ENCODE data around the gene RTN1. TPM values are rescaled to one million over a fixed set of nuclear protein-coding genes. Genes with fewer than 3 reads are reported as not detected.

RTN1 gene
- total RNA-seq, 1 experiment from 2014 or later, result 1.1 TPM

- TF ChIP-seq, protein P1, sequence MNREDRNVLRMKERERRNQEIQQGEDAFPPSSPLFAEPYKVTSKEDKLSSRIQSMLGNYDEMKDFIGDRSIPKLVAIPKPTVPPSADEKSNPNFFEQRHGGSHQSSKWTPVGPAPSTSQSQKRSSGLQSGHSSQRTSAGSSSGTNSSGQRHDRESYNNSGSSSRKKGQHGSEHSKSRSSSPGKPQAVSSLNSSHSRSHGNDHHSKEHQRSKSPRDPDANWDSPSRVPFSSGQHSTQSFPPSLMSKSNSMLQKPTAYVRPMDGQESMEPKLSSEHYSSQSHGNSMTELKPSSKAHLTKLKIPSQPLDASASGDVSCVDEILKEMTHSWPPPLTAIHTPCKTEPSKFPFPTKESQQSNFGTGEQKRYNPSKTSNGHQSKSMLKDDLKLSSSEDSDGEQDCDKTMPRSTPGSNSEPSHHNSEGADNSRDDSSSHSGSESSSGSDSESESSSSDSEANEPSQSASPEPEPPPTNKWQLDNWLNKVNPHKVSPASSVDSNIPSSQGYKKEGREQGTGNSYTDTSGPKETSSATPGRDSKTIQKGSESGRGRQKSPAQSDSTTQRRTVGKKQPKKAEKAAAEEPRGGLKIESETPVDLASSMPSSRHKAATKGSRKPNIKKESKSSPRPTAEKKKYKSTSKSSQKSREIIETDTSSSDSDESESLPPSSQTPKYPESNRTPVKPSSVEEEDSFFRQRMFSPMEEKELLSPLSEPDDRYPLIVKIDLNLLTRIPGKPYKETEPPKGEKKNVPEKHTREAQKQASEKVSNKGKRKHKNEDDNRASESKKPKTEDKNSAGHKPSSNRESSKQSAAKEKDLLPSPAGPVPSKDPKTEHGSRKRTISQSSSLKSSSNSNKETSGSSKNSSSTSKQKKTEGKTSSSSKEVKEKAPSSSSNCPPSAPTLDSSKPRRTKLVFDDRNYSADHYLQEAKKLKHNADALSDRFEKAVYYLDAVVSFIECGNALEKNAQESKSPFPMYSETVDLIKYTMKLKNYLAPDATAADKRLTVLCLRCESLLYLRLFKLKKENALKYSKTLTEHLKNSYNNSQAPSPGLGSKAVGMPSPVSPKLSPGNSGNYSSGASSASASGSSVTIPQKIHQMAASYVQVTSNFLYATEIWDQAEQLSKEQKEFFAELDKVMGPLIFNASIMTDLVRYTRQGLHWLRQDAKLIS (CRISPR knock-in tag; IDR thresholded peaks at IDR 0.05; ENCODE audit: borderline replicate concordance), result no peak
- no peak for TF ChIP-seq ZNF232 (CRISPR knock-in tag; IDR thresholded peaks at IDR 0.05)
- TF ChIP-seq CREM (CRISPR knock-in tag; IDR thresholded peaks at IDR 0.05), result no peak
- no peak for TF ChIP-seq PRRX2 (CRISPR knock-in tag; IDR thresholded peaks at IDR 0.05)
- TF ChIP-seq, protein P2, sequence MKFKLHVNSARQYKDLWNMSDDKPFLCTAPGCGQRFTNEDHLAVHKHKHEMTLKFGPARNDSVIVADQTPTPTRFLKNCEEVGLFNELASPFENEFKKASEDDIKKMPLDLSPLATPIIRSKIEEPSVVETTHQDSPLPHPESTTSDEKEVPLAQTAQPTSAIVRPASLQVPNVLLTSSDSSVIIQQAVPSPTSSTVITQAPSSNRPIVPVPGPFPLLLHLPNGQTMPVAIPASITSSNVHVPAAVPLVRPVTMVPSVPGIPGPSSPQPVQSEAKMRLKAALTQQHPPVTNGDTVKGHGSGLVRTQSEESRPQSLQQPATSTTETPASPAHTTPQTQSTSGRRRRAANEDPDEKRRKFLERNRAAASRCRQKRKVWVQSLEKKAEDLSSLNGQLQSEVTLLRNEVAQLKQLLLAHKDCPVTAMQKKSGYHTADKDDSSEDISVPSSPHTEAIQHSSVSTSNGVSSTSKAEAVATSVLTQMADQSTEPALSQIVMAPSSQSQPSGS (CRISPR knock-in tag; IDR thresholded peaks at IDR 0.05; ENCODE audit: borderline replicate concordance, low read depth), result no peak
Measured at GRCh38 chr14:59816941-59817340, 53.6 kb downstream of the RTN1 start (continued).

GRCh38 chr14:59814988-59815387 lies 55.6 kb downstream of the RTN1 start:
- H3K4me3 Mint-ChIP-seq, result no peak overlapping the region
- POLR2A ChIA-PET, result interaction anchor here (0.6 kb wide), 1 partner anchor 823 kb away, joined by 3 read pairs; no protein-coding TSS in a partner anchor
- H3K9me3 Mint-ChIP-seq, result peaks cover 8% of the 10 kb centered on the region
- H3K27ac Mint-ChIP-seq, result no peak overlapping the region
- no peaks in the 10 kb centered on the region for H3K36me3 Mint-ChIP-seq
- CTCF ChIA-PET, result interaction anchor here (1.4 kb wide), 1 partner anchor 69 kb away, joined by 3 read pairs; no protein-coding TSS in a partner anchor
- H3K27me3 Mint-ChIP-seq (ENCODE audit: low read depth), result no peaks in the 10 kb centered on the region
- TF ChIP-seq NR2C2 (CRISPR knock-in tag; IDR thresholded peaks at IDR 0.05) (no peak), ZNF396 (CRISPR knock-in tag; IDR thresholded peaks at IDR 0.05; ENCODE audit: borderline replicate concordance) (no peak), PRRX2 (CRISPR knock-in tag; IDR thresholded peaks at IDR 0.05) (no peak), FOXK1 (CRISPR knock-in tag; IDR thresholded peaks at IDR 0.05) (no peak), MXD4 (CRISPR knock-in tag; IDR thresholded peaks at IDR 0.05; ENCODE audit: borderline replicate concordance) (no peak), GTF2I (CRISPR knock-in tag; conservative IDR thresholded peaks at IDR 0.05) (no peak)
- TF ChIP-seq, protein P3, sequence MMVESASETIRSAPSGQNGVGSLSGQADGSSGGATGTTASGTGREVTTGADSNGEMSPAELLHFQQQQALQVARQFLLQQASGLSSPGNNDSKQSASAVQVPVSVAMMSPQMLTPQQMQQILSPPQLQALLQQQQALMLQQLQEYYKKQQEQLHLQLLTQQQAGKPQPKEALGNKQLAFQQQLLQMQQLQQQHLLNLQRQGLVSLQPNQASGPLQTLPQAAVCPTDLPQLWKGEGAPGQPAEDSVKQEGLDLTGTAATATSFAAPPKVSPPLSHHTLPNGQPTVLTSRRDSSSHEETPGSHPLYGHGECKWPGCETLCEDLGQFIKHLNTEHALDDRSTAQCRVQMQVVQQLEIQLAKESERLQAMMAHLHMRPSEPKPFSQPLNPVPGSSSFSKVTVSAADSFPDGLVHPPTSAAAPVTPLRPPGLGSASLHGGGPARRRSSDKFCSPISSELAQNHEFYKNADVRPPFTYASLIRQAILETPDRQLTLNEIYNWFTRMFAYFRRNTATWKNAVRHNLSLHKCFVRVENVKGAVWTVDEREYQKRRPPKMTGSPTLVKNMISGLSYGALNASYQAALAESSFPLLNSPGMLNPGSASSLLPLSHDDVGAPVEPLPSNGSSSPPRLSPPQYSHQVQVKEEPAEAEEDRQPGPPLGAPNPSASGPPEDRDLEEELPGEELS (CRISPR knock-in tag; IDR thresholded peaks at IDR 0.05), result no peak
- ATAC-seq (no peak), DNase-seq (ENCODE audit: low spot score) (no peak)
- peaks cover 13% of the 10 kb centered on the region for H3K4me1 Mint-ChIP-seq

DNA sequence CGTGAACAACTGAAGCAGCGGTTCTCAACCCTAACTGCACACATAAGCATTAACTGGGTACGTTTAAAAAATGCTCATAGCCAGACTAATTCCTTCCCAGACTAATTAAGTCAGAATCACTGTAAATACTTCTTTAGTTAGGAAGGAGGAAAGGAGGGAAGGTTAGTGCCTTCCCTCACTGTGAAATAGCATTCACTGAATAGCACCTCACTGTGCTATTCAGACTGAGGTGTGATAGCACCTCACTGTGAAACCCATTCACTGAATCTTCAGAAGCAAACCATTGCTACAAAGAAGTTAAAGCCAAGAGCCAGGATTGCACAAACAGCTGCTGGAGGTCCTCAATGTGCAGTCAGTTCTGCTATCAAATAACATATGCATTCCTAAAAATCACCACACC lies 58.8 kb downstream of the RTN1 start:
- ATAC-seq (peak; percentile 95), DNase-seq (ENCODE audit: low spot score) (no peak)
- POLR2A ChIA-PET, result no interaction called here
- Mint-ChIP-seq H3K27ac (no peak overlapping the region), H3K36me3 (peaks cover 13% of the 10 kb centered on the region), H3K27me3 (ENCODE audit: low read depth) (peaks cover 7% of the 10 kb centered on the region; the same call in 1 of the 2 replicates), H3K4me1 (peaks cover 19% of the 10 kb centered on the region), H3K4me3 (no peak overlapping the region), H3K9me3 (peaks cover 30% of the 10 kb centered on the region)
- TF ChIP-seq, protein P4, sequence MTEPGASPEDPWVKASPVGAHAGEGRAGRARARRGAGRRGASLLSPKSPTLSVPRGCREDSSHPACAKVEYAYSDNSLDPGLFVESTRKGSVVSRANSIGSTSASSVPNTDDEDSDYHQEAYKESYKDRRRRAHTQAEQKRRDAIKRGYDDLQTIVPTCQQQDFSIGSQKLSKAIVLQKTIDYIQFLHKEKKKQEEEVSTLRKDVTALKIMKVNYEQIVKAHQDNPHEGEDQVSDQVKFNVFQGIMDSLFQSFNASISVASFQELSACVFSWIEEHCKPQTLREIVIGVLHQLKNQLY (CRISPR knock-in tag; IDR thresholded peaks at IDR 0.05), result no peak
- no peak for TF ChIP-seq ZNF396 (CRISPR knock-in tag; IDR thresholded peaks at IDR 0.05; ENCODE audit: borderline replicate concordance)
- TF ChIP-seq CTCF (IDR thresholded peaks at IDR 0.05), result no peak
- TF ChIP-seq SP1 (CRISPR knock-in tag; conservative IDR thresholded peaks at IDR 0.05), result no peak
- no peak for TF ChIP-seq ATF6 (CRISPR knock-in tag; IDR thresholded peaks at IDR 0.05)
- no peak for TF ChIP-seq ELF4 (CRISPR knock-in tag; IDR thresholded peaks at IDR 0.05; ENCODE audit: low read depth)
- TF ChIP-seq EMX1 (CRISPR knock-in tag; IDR thresholded peaks at IDR 0.05), result no peak
- TF ChIP-seq GABPB1 (CRISPR knock-in tag; IDR thresholded peaks at IDR 0.05), result no peak
- TF ChIP-seq SMAD4 (CRISPR knock-in tag; IDR thresholded peaks at IDR 0.05), result no peak
- no peak for TF ChIP-seq ZNF263 (CRISPR knock-in tag; IDR thresholded peaks at IDR 0.05; ENCODE audit: low read depth)
- CTCF ChIA-PET, result no interaction called here

Data from WTC11 (cell line).